ENCODE data around the gene DSCAML1. TPM values are rescaled to one million over a fixed set of nuclear protein-coding genes. Genes with fewer than 3 reads are reported as not detected.

DSCAML1 gene
- total and polyA plus RNA-seq, 9 of the 15 experiments (the other 6 are each of a cell fraction or from before 2014, with no cell fraction given) = not detected

DNA sequence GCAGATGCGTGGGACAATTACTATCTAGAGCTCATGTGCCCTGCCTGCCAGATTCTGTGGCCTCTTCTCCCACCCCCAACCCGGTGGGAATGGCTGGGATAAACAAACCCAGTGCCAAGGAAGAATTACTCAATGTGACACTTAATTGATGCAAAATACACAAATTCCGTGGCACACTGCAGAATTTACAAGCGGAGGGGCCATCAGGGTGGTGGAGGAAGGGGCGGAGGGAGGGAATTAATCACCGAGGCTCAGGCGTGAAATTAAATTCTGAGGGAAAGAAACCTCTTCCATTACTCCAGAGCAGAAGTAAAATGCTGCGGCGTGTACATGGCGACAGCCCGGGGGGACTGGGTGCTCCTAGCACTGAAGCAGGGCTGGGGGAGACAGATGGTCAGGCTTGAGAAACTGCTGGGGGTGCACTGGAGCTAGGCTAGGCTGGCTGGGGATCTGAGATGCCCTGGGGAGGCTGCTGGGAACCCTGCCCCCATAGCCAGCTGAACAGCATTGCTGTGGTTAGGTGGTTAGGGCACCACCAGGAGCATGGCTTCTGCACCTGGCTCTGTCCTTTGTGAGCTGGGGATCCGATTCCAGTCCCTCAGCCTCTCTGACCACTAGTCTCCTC, 268.8 kb downstream of the DSCAML1 start:
- intact Hi-C loops (cut with micrococcal nuclease) = no loop called here
- CTCF ChIA-PET (ENCODE audit: low intra/inter-chr PET ratio) = no interaction called here
- no TSS peak for BruUV-seq (replicated peaks)
- no peak for TF ChIP-seq SP2 (IDR thresholded peaks at IDR 0.05; ENCODE audit: extremely low read depth, low read depth, low read length, poor library complexity, severe bottlenecking)
- TF ChIP-seq, protein P1, sequence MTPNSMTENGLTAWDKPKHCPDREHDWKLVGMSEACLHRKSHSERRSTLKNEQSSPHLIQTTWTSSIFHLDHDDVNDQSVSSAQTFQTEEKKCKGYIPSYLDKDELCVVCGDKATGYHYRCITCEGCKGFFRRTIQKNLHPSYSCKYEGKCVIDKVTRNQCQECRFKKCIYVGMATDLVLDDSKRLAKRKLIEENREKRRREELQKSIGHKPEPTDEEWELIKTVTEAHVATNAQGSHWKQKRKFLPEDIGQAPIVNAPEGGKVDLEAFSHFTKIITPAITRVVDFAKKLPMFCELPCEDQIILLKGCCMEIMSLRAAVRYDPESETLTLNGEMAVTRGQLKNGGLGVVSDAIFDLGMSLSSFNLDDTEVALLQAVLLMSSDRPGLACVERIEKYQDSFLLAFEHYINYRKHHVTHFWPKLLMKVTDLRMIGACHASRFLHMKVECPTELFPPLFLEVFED (CRISPR knock-in tag; conservative IDR thresholded peaks at IDR 0.05) = no peak
- TF ChIP-seq, protein P2, sequence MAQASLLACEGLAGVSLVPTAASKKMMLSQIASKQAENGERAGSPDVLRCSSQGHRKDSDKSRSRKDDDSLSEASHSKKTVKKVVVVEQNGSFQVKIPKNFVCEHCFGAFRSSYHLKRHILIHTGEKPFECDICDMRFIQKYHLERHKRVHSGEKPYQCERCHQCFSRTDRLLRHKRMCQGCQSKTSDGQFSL (CRISPR knock-in tag; IDR thresholded peaks at IDR 0.05) = no peak
- TF ChIP-seq, protein P2 (tag; IDR thresholded peaks at IDR 0.05) = no peak
- TF ChIP-seq POLR2G (IDR thresholded peaks at IDR 0.05; ENCODE audit: low read depth, low read length) = no peak
- TF ChIP-seq SMAD1 (IDR thresholded peaks at IDR 0.05; ENCODE audit: low read depth, low read length, partially characterized antibody) = no peak
- no peak for TF ChIP-seq KDM5B (IDR thresholded peaks at IDR 0.05; ENCODE audit: insufficient replicate concordance, low read depth, low read length)
- no peak for TF ChIP-seq MAZ (CRISPR knock-in tag; conservative IDR thresholded peaks at IDR 0.05 in 1 of 2, IDR thresholded peaks at IDR 0.05 in 1 of 2)
- TF ChIP-seq E2F3 (CRISPR knock-in tag; IDR thresholded peaks at IDR 0.05) = no peak
- TF ChIP-seq, protein P3, sequence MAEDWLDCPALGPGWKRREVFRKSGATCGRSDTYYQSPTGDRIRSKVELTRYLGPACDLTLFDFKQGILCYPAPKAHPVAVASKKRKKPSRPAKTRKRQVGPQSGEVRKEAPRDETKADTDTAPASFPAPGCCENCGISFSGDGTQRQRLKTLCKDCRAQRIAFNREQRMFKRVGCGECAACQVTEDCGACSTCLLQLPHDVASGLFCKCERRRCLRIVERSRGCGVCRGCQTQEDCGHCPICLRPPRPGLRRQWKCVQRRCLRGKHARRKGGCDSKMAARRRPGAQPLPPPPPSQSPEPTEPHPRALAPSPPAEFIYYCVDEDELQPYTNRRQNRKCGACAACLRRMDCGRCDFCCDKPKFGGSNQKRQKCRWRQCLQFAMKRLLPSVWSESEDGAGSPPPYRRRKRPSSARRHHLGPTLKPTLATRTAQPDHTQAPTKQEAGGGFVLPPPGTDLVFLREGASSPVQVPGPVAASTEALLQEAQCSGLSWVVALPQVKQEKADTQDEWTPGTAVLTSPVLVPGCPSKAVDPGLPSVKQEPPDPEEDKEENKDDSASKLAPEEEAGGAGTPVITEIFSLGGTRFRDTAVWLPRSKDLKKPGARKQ (CRISPR knock-in tag; IDR thresholded peaks at IDR 0.05) = no peak
- no peak for TF ChIP-seq ZEB2 (IDR thresholded peaks at IDR 0.05)
- TF ChIP-seq NR0B1 (IDR thresholded peaks at IDR 0.05; ENCODE audit: partially characterized antibody) = no peak

More for the DNA sequence above, 268.8 kb downstream of the DSCAML1 start:
- peaks cover 2% of the 10 kb centered on the region for H3K9me1 ChIP-seq (ENCODE audit: control insufficient read depth, insufficient read depth, low read length)
- peaks cover 45 to 82% of the 10 kb centered on the region in 2 experiments for H3K27me3 ChIP-seq (ENCODE audit: control insufficient read depth in 2 of 2, insufficient read depth in 2 of 2, low read length in 2 of 2)
- 0% methylated on average over 8 of the region's 12 CpGs for WGBS (ENCODE audit: insufficient coverage, low coverage, missing lambda C conversion rate)
- H2AFZ ChIP-seq (ENCODE audit: low read depth, low read length) = no peak overlapping the region
- in situ Hi-C loops (cut with MboI) = no loop called here
- H3K4me2 ChIP-seq (ENCODE audit: insufficient read depth, low read length) = no peak overlapping the region
- peaks cover 9% of the 10 kb centered on the region; the same call in 1 of the 2 replicates for H4K20me1 ChIP-seq (replicated peaks; ENCODE audit: control insufficient read depth, insufficient read depth, low read length)
- H3K36me3 ChIP-seq (ENCODE audit: control insufficient read depth, insufficient read depth, low read length) = no peaks in the 10 kb centered on the region
- ATAC-seq = no peak
- POLR2A ChIA-PET = interaction anchor here (0.5 to 0.7 kb wide), 2 partner anchors 114 to 369 kb away, joined by 3 read pairs; no protein-coding TSS in a partner anchor
- no peaks in the 10 kb centered on the region for H3K4me1 ChIP-seq (replicated peaks in 1 of 2; ENCODE audit: control insufficient read depth in 2 of 2, insufficient read depth in 2 of 2, low read length in 2 of 2)
- DNase-seq (ENCODE audit: extremely low read depth in 1 of 4, low spot score in 3 of 4) = no peak
- H3K4me3 ChIP-seq = no peak overlapping the region
- no peak overlapping the region for H3K27ac ChIP-seq (ENCODE audit: extremely low read depth, low read depth, low read length)
- H3K79me2 ChIP-seq (ENCODE audit: control insufficient read depth, insufficient read depth, low read length) = no peaks in the 10 kb centered on the region
- H3K9ac ChIP-seq (ENCODE audit: insufficient read depth in 1 of 2, low read depth in 2 of 2, low read length in 2 of 2) = no peak overlapping the region
- H3K9me3 ChIP-seq (replicated peaks; ENCODE audit: control insufficient read depth, insufficient read depth, low read depth, low read length) = no peaks in the 10 kb centered on the region
- no peak for FAIRE-seq

Measured in K562 (cell line).